Ascending aorta (tissue), 2 donors: Measurements from ENCODE around the gene CAPZA1. TPM values are rescaled to one million over a fixed set of nuclear protein-coding genes. Genes with fewer than 3 reads are reported as not detected.
"Not testable (repeated sequence)": the region's sequence is repeated elsewhere in the genome, so short reads cannot be mapped to it uniquely, and the experiment has no call there.

Source experiments
- DNase-seq, 2 donors: peaks; one replicate each; pipeline ENCODE4 v3.0.0-alpha.2; 2019; ENCODE audit warnings: low spot score in 2 of 2
- H3K27ac ChIP-seq, 2 donors: fragments of 200-600 bp; sonication (generic); one replicate each; pipeline ENCODE4 v1.5.1; 2016 to 2017; ENCODE audit warnings: mild to moderate bottlenecking in 1 of 2
- H3K27me3 ChIP-seq: fragments of 200-600 bp; sonication (generic); one replicate; pipeline ENCODE4 v1.5.1; 2017
- H3K36me3 ChIP-seq, 2 donors: fragments of 200-600 bp; sonication (generic); one replicate each; pipeline ENCODE4 v1.5.1; 2016
- H3K4me1 ChIP-seq, 2 donors: fragments of 200-600 bp; sonication (generic); one replicate each; pipeline ENCODE4 v1.5.1; 2016 to 2017; ENCODE audit warnings: mild to moderate bottlenecking in 1 of 2
- H3K4me3 ChIP-seq, 2 donors: fragments of 200-600 bp; sonication (generic); one replicate each; pipeline ENCODE4 v1.5.1; 2016 to 2017; ENCODE audit warnings: mild to moderate bottlenecking in 1 of 2
- H3K9me3 ChIP-seq, 2 donors: fragments of 200-600 bp; sonication (generic); one replicate each; pipeline ENCODE4 v1.5.1; 2016
- intact Hi-C: fragments of 100-400 bp; cut with DNase I; formaldehyde crosslinking; loops from one replicate; pipeline ENCODE4 v1.15.1; 2023
- total RNA-seq: library from RNA; depleted of rRNA; stranded (reverse); fragments of >200 nt; gene quantifications from one replicate; pipeline ENCODE4 v1.1.0, GENCODE V29; 2016
- TF ChIP-seq, protein P1 (sequence below), 3 experiments: fragments of 200-600 bp in 2 of 3; fragments of 450-650 bp in 1 of 3; sonication (generic) in 2 of 3; IDR thresholded peaks; one replicate each; pipeline ENCODE4 v1.5.1; 2016 to 2019; ENCODE audit warnings: antibody characterized with exemption in 3 of 3, mild to moderate bottlenecking in 1 of 3, moderate library complexity in 1 of 3

The CAPZA1 gene
- total RNA-seq, 1 donor from 2014 or later = 53.5 TPM

DNA sequence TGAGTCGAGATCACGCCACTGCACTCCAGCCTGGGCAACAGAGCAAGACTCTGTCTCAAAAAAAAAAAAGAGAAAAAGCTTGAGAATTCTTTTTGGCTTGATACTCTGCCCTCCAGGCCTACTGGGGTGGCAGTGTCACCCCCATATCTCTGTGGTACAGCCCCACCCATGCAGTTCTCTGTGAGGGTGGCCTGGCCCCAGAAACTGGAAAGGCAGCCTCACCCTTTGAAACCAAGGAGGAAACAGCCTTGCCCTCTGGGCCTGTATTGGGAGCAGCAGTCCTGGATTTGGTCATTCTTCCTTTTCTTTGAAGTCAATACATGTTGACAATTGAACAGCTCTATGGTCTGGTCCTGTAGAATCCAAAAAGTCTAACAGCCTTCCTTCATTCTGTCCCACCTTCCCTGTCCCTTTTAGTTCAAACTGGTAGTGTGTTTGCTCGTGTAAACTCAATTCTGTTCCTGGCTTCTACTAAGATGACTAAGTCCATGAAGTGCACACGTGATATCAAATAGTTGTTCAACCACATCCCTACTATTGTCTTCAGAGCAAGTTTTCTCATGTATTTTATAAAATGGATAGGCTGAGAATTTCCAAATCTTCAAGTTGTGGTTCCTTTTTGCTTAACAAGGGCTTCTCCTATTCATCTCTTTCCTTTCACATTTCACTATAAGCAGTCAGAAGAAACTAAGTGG is 13.9 kb upstream of the CAPZA1 start:
- intact Hi-C loops = no loop called here
- no peaks in the 10 kb centered on the region for H3K9me3 ChIP-seq

DNA sequence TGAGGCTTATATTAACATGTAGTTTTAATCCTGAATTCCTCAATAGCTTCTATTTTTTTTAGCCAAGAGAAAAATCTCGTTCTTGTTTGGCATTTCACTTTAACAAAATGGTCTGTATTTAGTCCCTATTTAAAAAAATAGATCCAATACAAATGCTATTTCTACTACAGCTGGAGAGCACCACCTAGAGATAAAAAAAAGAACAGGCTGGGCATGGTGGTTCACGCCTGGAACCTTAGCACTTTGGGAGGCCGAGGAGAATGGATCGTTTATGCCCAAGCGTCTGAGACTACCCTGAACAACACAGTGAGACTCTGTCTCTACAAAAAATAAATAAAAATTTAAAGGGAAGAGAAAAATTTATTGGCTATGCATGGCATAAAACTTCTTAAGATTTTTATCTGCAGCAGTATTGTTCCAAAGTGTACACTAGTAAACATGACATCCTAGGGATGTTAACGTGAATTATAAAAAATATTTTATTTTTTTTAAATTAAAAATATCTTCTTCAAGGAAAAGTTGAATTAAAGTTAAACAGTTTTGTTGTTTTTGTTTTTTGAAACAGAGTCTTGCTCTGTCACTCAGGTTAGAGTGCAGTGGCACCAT is 5.1 kb upstream of the CAPZA1 start:
- intact Hi-C loops = loop anchor here (5.0 kb wide), 2 partner anchors 72 to 112 kb away; no protein-coding TSS in a partner anchor
- peaks cover 24 to 36% of the 10 kb centered on the region in 2 donors for H3K36me3 ChIP-seq
- DNase-seq = no peak

More for the DNA sequence above, 13.9 kb upstream of the CAPZA1 start:
- no peak overlapping the region for H3K4me3 ChIP-seq
- DNase-seq = no peak
- no peaks in the 10 kb centered on the region for H3K27me3 ChIP-seq
- TF ChIP-seq, protein P1, sequence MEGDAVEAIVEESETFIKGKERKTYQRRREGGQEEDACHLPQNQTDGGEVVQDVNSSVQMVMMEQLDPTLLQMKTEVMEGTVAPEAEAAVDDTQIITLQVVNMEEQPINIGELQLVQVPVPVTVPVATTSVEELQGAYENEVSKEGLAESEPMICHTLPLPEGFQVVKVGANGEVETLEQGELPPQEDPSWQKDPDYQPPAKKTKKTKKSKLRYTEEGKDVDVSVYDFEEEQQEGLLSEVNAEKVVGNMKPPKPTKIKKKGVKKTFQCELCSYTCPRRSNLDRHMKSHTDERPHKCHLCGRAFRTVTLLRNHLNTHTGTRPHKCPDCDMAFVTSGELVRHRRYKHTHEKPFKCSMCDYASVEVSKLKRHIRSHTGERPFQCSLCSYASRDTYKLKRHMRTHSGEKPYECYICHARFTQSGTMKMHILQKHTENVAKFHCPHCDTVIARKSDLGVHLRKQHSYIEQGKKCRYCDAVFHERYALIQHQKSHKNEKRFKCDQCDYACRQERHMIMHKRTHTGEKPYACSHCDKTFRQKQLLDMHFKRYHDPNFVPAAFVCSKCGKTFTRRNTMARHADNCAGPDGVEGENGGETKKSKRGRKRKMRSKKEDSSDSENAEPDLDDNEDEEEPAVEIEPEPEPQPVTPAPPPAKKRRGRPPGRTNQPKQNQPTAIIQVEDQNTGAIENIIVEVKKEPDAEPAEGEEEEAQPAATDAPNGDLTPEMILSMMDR (IDR thresholded peaks at IDR 0.05) = no peak
- H3K27ac ChIP-seq = no peak overlapping the region
- no peaks in the 10 kb centered on the region for H3K4me1 ChIP-seq
- peaks cover 37 to 64% of the 10 kb centered on the region in 2 donors for H3K36me3 ChIP-seq

DNA sequence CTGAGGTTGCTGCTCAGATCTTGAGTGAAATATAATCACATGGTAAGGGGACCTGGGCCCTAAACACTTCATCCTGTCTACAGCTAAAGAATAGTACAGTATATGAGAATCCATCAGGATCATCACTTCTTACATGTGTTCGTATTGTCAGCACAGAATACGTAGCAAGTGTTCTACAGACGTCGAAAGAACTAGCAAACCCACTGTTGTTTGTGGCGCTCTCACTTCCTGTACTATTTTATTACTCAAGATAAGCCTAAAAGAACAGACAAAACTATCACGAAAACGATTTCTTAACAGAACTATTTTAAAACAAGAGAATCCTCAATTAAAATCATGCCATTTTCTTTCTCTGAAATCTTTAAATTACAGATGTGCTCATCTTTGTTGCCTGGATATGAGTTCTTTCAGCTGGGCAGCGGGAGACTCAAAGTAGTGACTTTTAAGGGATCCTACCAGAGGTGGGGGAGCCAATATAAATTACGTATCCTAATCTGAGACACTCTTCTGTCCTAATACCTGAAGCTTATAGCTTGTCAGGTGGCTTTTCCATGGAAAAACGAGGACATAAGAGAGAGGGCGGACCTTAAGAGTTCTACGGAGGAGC is 1.4 kb upstream of the CAPZA1 start:
- peak overlapping the region; percentile 83 to 84 for H3K4me3 ChIP-seq
- no peak for DNase-seq
- H3K27me3 ChIP-seq = no peaks in the 10 kb centered on the region
- peak overlapping the region; percentile 96 to 100 for H3K27ac ChIP-seq
- no peaks in the 10 kb centered on the region for H3K9me3 ChIP-seq
- TF ChIP-seq, protein P1 (IDR thresholded peaks at IDR 0.05) = no peak
- H3K36me3 ChIP-seq = peaks cover 5 to 8% of the 10 kb centered on the region in 2 donors
- peaks cover 5 to 22% of the 10 kb centered on the region in 2 donors for H3K4me1 ChIP-seq
- intact Hi-C loops = loop anchor here (2.0 to 5.0 kb wide), 6 partner anchors 57 to 337 kb away; partner anchors contain the start of genes MOV10 and PPM1J

More for the DNA sequence above, 5.1 kb upstream of the CAPZA1 start:
- peaks cover 5 to 7% of the 10 kb centered on the region in 2 donors for H3K4me1 ChIP-seq
- no peaks in the 10 kb centered on the region for H3K27me3 ChIP-seq
- no peak overlapping the region for H3K4me3 ChIP-seq
- TF ChIP-seq, protein P1 (IDR thresholded peaks at IDR 0.05) = peak in 2 of 3 experiments; percentile 11 to 54
- no peak overlapping the region for H3K27ac ChIP-seq
- no peaks in the 10 kb centered on the region for H3K9me3 ChIP-seq

DNA sequence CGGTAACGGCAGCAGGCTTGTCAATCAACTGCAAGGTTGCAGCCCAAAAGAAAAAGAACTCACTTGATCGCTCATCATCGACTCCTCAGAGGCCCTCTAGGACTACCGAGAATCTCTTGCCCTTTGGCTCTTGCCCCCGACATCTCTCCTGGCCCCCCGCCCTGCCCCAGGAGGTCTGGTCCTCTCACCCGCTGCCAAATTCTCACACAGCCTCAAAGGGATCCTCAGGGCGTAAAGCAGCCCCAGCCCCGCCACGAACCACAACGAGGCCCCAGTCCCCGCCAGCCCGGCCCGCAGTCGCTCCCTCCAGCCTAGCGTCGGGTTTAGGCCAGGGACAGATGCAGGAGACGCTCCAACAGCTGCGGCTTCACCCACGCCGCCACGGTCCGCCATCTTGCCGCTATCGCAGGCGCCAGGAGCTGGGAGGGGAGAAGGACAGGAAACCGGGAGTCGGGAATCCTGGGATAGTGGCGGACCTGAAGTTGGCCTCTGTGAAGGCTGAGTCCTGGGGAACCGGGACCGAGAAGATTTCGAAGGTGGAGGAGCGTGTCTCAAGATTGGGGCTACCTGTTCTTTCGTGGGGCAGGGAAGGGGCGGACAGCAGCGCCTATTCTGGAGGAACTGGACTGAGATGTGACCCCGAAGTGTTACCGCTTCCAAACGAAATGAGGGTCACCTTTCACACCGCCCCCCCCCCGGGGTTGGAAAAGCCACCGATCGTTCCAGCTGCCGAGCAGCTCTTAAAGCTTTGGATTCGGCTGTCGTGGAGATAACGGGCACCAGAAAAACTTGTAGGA is 713 bp upstream of the CAPZA1 start, which contains the start of gene ST7L:
ST7L (minus strand) TSS at position 421 of the 797 bp plus-strand sequence; CDS start at position 393, 28 bp downstream.
- TF ChIP-seq, protein P1 (IDR thresholded peaks at IDR 0.05) = no peak
- Histone ChIP-seq H3K27me3 (no peaks in the 10 kb centered on the region), H3K4me1 (peaks cover 5 to 22% of the 10 kb centered on the region in 2 donors), H3K36me3 (peaks cover 0 to 8% of the 10 kb centered on the region in 2 donors), H3K27ac (peak within 1 kb of the TSS; percentile 96 to 100), H3K9me3 (no peaks in the 10 kb centered on the region), H3K4me3 (peak within 1 kb of the TSS; percentile 83 to 84)
- DNase-seq = peak in 1 of 2 donors; percentile 82
- intact Hi-C loops = loop anchor here (1.0 to 5.0 kb wide), 7 partner anchors 56 to 336 kb away; partner anchors contain the start of genes MOV10, PPM1J and RHOC

DNA sequence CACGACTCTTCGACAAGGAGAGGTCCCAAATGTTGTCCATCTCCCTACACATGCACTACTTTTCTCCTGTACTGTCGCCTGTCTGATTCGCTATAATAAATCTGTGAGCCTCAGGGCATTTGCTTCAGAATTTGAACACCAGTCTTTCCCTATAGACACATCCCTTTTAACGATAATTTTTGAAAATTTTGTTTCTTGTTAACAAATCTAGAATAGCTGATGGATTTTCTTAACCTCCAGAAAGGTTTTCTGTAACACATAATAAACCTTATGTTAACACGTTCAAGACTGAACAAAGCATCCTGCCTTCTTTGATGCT is 704 bp downstream of the CAPZA1 start:
- Histone ChIP-seq H3K4me3 (peak overlapping the region; percentile 83 to 84), H3K36me3 (peaks cover 0 to 2% of the 10 kb centered on the region in 2 donors), H3K9me3 (no peaks in the 10 kb centered on the region), H3K27me3 (no peaks in the 10 kb centered on the region), H3K4me1 (peaks cover 5 to 27% of the 10 kb centered on the region in 2 donors), H3K27ac (peak overlapping the region; percentile 96 to 100)
- intact Hi-C loops = no loop called here
- no peak for DNase-seq
- TF ChIP-seq, protein P1 (IDR thresholded peaks at IDR 0.05) = no peak

DNA sequence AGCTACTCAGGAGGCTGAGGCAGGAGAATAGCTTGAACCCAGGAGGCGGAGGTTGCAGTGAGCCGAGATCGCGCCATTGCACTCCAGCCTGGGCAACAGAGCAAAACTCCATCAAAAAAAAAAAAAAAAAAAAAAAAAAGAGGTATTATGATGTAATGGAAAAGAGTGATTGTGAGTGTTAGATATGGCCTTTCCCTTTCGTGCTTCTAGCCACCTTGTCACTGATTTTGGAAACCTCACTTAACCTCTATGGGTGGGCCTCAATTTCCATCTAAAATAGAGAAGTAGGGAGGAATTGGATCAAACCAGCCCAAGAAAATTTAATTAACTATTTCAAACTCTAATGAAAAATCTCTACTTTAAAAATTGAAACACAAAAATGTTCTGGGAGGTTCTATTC is 4.9 kb downstream of the CAPZA1 start:
- DNase-seq, intact Hi-C loops, H3K27me3 ChIP-seq, H3K36me3 ChIP-seq, H3K4me3 ChIP-seq, H3K9me3 ChIP-seq: not testable (repeated sequence)
- Histone ChIP-seq H3K27ac (peak overlapping the region in 1 of 2 donors; percentile 2), H3K4me1 (peaks cover 0 to 27% of the 10 kb centered on the region in 2 donors)
